ENCODE results near the gene RFPL1.
"Not testable (repeated sequence)": the region's sequence is repeated elsewhere in the genome, so short reads cannot be mapped to it uniquely, and the experiment has no call there.

The RFPL1 gene

DNA sequence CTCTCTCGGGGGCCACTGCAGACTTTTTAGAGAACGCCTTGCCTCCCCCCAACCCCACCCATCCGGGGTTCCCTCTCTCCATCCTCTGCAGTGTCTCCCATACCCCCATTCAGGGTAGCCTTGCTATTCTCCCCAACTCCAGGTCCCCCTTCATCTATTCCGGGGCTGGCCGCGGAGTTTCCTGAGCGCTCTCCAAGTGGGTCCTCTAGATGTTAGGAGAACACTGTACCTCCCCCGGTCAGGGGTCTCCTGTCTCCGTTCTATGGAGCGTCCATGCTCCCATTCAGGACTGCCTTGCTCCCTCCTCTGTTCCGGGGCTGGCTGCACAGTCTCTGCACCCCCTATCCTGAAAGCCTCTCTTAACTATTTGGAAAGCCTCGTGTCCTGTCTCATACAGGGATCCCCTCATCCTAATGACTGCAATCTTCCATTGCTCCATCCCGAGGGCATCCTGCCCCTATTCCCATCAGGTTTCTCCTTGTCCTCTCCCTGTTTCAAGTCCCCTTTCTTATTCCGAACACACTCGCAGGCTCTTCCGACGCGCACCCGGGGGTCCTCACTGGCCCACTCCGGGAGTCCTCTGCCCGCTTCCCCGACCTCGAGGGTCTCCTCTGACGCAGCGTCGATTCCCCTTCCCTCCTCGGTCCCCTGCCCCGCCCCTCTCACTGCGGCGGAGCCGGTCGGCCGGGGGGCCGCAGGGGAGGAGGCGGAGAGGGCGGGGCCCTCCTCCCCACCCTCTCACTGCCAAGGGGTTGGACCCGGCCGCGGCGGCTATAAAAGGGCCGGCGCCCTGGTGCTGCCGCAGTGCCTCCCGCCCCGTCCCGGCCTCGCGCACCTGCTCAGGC lies 41.3 kb downstream of the RFPL1 start, which contains the start of gene NEFH:
Gene NEFH, plus strand, starts transcription at position 802 of the 845 bp plus-strand sequence. CDS start 45 bp downstream, outside the sequence.
- no peak for DNase-seq

DNA sequence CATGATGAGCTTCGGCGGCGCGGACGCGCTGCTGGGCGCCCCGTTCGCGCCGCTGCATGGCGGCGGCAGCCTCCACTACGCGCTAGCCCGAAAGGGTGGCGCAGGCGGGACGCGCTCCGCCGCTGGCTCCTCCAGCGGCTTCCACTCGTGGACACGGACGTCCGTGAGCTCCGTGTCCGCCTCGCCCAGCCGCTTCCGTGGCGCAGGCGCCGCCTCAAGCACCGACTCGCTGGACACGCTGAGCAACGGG lies 41.8 kb downstream of the RFPL1 start:
- no peak for DNase-seq

DNA sequence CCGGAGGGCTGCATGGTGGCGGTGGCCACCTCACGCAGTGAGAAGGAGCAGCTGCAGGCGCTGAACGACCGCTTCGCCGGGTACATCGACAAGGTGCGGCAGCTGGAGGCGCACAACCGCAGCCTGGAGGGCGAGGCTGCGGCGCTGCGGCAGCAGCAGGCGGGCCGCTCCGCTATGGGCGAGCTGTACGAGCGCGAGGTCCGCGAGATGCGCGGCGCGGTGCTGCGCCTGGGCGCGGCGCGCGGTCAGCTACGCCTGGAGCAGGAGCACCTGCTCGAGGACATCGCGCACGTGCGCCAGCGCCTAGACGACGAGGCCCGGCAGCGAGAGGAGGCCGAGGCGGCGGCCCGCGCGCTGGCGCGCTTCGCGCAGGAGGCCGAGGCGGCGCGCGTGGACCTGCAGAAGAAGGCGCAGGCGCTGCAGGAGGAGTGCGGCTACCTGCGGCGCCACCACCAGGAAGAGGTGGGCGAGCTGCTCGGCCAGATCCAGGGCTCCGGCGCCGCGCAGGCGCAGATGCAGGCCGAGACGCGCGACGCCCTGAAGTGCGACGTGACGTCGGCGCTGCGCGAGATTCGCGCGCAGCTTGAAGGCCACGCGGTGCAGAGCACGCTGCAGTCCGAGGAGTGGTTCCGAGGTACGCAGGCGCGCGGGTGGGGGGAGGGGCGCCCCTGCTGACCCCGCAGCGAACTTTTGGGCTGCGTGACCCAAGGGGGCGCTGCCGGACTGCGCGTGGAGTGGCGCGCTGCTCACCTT lies 42.3 kb downstream of the RFPL1 start:
- no peak for DNase-seq

DNA sequence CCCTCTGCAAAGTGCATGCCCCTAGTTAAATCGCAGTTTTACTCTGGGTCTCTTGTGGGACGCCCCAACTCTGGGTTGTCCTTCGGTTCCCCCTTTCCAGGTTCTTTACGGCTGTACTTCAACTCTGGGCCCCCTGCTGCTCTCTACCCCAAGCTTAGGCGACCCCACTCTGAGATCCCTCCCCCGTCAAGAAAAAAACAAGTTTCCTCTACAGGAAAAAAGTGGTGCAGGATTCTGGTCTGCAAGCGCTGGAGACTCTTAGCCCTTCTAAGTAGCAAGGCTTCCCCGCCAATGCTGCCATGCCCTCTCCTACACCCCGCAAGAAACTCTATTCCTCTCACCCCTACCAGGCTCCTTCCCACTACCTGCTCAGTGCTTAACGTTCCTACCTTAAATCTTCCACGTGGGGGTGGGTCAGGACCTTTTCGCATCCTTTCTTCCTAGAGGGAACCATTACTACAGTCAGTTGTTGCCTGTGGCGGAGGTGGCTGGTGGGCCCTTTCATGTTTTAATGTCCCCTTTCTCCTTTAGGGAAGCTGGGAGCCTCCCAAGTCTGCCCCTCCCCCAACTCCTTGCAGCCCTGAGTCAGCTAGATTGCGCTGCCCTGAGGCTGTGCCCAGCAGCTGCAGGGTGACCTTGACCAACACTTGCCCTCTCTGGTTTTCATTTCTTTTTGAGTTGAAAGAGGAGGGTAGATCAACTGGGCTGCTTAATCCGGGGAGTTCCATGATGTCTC lies 43.0 kb downstream of the RFPL1 start:
- no peak for DNase-seq

DNA sequence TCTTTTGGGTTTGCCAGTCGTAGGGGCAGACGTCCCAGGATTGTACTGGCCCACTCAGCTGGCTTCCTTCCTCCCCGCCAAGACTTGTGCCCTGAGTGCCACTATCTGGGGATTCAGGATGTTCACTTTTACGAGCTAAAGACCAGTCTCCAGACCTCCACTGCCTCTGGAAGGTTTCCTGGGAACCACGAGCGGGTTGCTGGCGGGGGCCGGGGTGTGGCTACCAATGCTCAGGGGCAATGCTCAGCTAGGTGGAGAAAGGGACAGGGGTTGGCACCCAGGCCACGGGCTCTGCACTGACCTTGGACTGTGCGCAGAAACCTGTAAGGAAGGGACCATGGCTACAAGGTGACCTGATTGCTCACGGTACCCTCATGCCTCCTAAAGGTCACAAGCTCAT lies 43.9 kb downstream of the RFPL1 start:
- DNase-seq: no peak

DNA sequence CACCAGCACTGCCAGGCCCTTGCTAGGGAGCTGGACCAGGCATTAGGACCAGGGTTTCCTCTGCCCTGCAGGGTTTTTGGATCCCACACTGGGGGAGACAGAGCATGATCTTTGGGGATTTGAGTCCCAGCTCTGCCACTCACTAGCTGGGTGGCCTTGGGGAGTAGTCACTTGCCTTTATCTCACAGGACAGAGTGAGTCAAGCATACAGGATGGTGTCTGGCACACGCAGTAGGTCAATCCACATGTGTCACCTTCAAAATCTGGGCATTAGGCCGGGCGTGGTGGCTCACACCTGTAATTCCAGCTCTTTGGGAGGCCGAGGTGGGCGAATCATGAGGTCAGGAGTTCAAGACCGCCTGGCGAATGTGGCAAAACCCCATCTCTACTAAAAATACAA lies 44.3 kb downstream of the RFPL1 start:
- no peak for DNase-seq

DNA sequence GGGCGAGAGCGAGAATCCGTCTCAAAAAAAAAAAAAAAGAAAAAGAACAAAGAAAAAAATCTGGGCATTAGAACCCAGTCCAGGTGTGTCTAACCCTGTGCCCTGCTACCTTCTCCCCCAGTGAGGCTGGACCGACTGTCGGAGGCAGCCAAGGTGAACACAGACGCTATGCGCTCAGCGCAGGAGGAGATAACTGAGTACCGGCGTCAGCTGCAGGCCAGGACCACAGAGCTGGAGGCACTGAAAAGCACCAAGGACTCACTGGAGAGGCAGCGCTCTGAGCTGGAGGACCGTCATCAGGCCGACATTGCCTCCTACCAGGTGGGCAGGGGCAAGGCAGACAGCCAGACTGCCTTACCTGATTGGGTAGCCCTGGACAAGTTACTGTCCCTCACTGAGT lies 44.9 kb downstream of the RFPL1 start:
- no peak for DNase-seq

DNA sequence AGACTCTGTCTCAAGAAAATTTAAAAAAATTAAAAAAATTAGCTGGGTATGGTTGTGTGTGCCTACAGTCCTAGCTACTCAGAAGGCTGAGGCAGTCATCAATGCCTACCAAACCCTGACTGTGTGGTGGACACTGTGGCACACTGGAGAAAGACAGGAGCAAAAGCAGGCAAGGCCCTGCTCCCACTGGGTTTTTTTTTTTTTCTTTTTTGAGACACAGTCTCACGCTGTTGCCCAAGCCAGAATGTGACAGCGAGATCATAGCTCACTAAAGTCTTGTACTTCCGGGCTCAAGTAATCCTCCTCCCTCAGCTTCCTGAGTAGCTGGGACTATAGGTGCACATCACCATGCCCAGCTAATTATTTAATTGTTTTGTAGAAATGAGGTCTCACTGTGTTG lies 46.3 kb downstream of the RFPL1 start:
- DNase-seq: no peak

DNA sequence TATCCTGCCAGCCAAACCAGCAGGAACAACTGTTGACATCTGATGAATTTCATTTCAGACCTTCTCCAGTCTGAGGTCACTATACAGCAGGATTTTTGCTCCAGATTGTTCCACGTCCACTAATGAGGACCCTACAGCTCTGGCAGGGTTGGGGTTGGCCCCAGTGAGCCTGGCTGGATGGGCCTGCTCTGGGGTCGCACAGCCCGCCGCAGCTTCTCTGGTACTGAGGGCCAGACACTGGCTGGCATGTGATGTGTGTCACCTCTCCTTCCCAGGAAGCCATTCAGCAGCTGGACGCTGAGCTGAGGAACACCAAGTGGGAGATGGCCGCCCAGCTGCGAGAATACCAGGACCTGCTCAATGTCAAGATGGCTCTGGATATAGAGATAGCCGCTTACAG lies 47.1 kb downstream of the RFPL1 start:
- no peak for DNase-seq

DNA sequence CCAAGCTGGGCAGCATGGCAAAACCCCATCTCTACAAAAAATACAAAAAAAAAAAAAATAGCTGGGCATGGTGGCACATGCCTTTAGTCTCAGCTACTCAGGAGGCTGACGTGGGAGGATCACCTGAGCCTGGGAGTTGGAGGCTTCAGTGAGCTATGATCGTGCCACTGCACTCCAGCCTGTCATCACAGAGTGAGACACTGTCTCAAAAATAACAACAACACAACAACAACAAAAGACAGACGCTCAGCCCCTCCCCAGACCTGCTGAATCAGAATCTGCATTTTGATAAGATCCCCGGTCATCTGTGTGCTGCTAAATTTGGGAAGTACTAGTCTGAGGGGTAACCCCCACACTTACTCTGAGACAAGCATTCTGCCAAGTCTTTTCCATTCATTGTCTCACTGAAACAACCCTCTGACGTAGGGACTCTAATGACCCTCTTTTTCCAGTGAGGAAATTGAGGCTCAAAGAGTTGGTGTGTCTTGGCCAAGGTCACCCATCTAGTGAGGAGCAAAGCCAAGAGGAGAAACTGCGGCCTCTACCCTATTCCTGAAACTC lies 49.1 kb downstream of the RFPL1 start:
- DNase-seq: no peak

DNA sequence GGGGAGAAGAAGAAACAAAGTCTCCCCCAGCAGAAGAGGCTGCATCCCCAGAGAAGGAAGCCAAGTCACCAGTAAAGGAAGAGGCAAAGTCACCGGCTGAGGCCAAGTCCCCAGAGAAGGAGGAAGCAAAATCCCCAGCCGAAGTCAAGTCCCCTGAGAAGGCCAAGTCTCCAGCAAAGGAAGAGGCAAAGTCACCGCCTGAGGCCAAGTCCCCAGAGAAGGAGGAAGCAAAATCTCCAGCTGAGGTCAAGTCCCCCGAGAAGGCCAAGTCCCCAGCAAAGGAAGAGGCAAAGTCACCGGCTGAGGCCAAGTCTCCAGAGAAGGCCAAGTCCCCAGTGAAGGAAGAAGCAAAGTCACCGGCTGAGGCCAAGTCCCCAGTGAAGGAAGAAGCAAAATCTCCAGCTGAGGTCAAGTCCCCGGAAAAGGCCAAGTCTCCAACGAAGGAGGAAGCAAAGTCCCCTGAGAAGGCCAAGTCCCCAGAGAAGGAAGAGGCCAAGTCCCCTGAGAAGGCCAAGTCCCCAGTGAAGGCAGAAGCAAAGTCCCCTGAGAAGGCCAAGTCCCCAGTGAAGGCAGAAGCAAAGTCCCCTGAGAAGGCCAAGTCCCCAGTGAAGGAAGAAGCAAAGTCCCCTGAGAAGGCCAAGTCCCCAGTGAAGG lies 50.9 kb downstream of the RFPL1 start:
- not testable (repeated sequence) for DNase-seq

DNA sequence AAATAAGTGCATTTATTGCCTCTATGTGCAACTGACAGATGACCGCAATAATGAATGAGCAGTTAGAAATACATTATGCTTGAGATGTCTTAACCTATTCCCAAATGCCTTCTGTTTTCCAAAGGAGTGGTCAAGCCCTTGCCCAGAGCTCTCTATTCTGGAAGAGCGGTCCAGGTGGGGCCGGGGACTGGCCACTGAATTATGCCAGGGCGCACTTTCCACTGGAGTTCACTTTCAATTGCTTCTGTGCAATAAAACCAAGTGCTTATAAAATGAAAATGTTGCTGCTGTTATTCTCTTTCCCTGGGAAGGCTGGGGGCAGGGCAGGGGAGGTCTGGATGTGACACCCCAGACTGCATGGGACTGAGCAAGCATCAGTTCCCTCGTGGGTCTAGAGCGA lies 52.6 kb downstream of the RFPL1 start:
- no peak for DNase-seq
